Caco-2 (cell line): ENCODE results near the gene SS18L1. TPM values are rescaled to one million over a fixed set of nuclear protein-coding genes. Genes with fewer than 3 reads are reported as not detected.

Source experiments
- BruUV-seq: library from RNA; stranded (reverse); fragments of 400-500 nt; replicated peaks from 2 replicates; lab custom pipeline; 2021; lab: Mats Ljungman, UMichigan
- CTCF ChIA-PET: fragments of 300-600 bp; sonication (Branson Sonifier 250); formaldehyde crosslinking; loops from one replicate; lab custom pipeline; 2022; ENCODE audit warnings: antibody characterized with exemption; lab: Charles Lee
- POLR2A ChIA-PET: fragments of 300-600 bp; sonication (Branson Sonifier 250); formaldehyde crosslinking; loops from one replicate; lab custom pipeline; 2022; ENCODE audit warnings: antibody characterized with exemption; lab: Charles Lee
- DNase-seq, 2 experiments: peaks; one replicate each; pipeline versions ENCODE4 v3.0.0 to v3.0.0-alpha.2; 2020 to 2022
- H3K27me3 ChIP-seq: replicated peaks from 2 replicates; pipeline ENCODE4 v1.6.0; 2011; ENCODE audit warnings: low read length; ENCODE audit not compliant: control insufficient read depth, insufficient read depth
- H3K36me3 ChIP-seq: 2 replicates; pipeline ENCODE4 v1.5.1; 2011; ENCODE audit warnings: low read length; ENCODE audit not compliant: control insufficient read depth, insufficient read depth
- H3K4me1 ChIP-seq: fragments of 250-450 bp; sonication (Bioruptor Pico); 2 replicates; pipeline ENCODE4 v1.5.1; 2020; ENCODE audit warnings: mild to moderate bottlenecking
- H3K4me3 ChIP-seq: 2 replicates; pipeline ENCODE4 v1.5.1; 2011; ENCODE audit warnings: low read depth, mild to moderate bottlenecking, control low read depth, low read length
- H3K9me3 ChIP-seq: fragments of 250-450 bp; sonication (Bioruptor Pico); 2 replicates; pipeline ENCODE4 v1.5.1; 2020; ENCODE audit warnings: mild to moderate bottlenecking, moderate library complexity
- H3K27ac Mint-ChIP-seq: one replicate; pipeline ENCODE4 v1.8.0; 2022; ENCODE audit warnings: mixed read lengths; ENCODE audit not compliant: unreplicated experiment
- H3K27me3 Mint-ChIP-seq: one replicate; pipeline ENCODE4 v1.8.0; 2022; ENCODE audit warnings: mixed read lengths; ENCODE audit not compliant: insufficient read depth, unreplicated experiment
- H3K36me3 Mint-ChIP-seq: one replicate; pipeline ENCODE4 v1.8.0; 2022; ENCODE audit warnings: mild to moderate bottlenecking, mixed read lengths; ENCODE audit not compliant: insufficient read depth, unreplicated experiment
- H3K4me1 Mint-ChIP-seq: one replicate; pipeline ENCODE4 v1.8.0; 2022; ENCODE audit warnings: low read depth, mixed read lengths; ENCODE audit not compliant: unreplicated experiment
- H3K4me3 Mint-ChIP-seq: one replicate; pipeline ENCODE4 v1.8.0; 2022; ENCODE audit warnings: mild to moderate bottlenecking, moderate library complexity, mixed read lengths; ENCODE audit not compliant: unreplicated experiment
- H3K9me3 Mint-ChIP-seq: one replicate; pipeline ENCODE4 v1.8.0; 2022; ENCODE audit warnings: mixed read lengths; ENCODE audit not compliant: unreplicated experiment
- CTCF ChIP-seq, 2 experiments: fragments of 200-600 bp in 1 of 2; IDR thresholded peaks; 1 replicate in 1 of 2; 2 replicates in 1 of 2; pipeline versions ENCODE4 v1.5.1 to v1.8.0; 2011 to 2022; ENCODE audit warnings: antibody characterized with exemption in 1 of 2, control low read depth in 1 of 2, inconsistent platforms in 1 of 2, low read depth in 1 of 2, low read length in 1 of 2, mild to moderate bottlenecking in 1 of 2, moderate library complexity in 1 of 2; ENCODE audit not compliant: insufficient read depth in 1 of 2, severe bottlenecking in 1 of 2, unreplicated experiment in 1 of 2
- intact Hi-C: fragments of 100-400 bp; cut with micrococcal nuclease; formaldehyde crosslinking; loops from one replicate; pipeline ENCODE4 v1.10.0; 2022; ENCODE audit not compliant: unreplicated experiment
- total RNA-seq: library from RNA; stranded (reverse); gene quantifications from 2 replicates; pipeline ENCODE4 v1.2.3, GENCODE V29; 2022

Gene SS18L1
- total RNA-seq, 1 experiment from 2014 or later = 46.4 TPM

DNA sequence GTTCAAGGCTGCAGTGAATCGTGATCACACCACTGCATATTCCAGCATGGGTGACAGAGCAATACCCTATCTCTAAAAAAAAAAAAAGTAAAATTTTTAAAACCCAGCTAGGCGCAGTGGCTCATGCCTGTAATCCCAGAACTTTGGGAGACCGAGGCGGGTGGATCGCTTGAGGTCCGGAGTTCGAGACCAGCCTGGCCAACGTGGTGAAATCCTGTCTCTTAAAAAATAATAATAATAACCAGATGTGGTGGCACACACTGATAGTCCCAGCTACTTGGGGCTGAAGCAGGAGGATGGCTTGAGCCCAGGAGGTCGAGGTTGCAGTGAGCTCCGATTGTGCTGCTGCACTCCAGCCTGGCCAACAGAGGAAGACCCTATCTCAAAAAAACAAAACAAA, 52.7 kb downstream of the SS18L1 start:
- H3K36me3 ChIP-seq = peaks cover 6% of the 10 kb centered on the region
- Mint-ChIP-seq H3K36me3 (peaks cover 73% of the 10 kb centered on the region), H3K4me3 (no peak overlapping the region), H3K9me3 (no peaks in the 10 kb centered on the region), H3K4me1 (no peaks in the 10 kb centered on the region), H3K27me3 (no peaks in the 10 kb centered on the region), H3K27ac (no peak overlapping the region)
- POLR2A ChIA-PET = no interaction called here
- no peak for TF ChIP-seq CTCF (IDR thresholded peaks at IDR 0.05; ENCODE audit: insufficient read depth in 1 of 2, low read depth in 1 of 2, low read length in 1 of 2, severe bottlenecking in 1 of 2, unreplicated experiment in 1 of 2)
- DNase-seq = no peak
- no peaks in the 10 kb centered on the region for H3K27me3 ChIP-seq
- intact Hi-C loops = no loop called here
- CTCF ChIA-PET = interaction anchor here (0.7 kb wide), 1 partner anchor 1986 kb away, joined by 3 read pairs; no protein-coding TSS in a partner anchor
- H3K4me1 ChIP-seq = no peaks in the 10 kb centered on the region
- no peak overlapping the region for H3K4me3 ChIP-seq
- no TSS peak for BruUV-seq
- no peaks in the 10 kb centered on the region for H3K9me3 ChIP-seq

GRCh38 chr20:62197311-62197710, 53.7 kb downstream of the SS18L1 start:
- no peak overlapping the region for H3K27ac Mint-ChIP-seq
- no peaks in the 10 kb centered on the region for H3K4me1 Mint-ChIP-seq
- H3K27me3 ChIP-seq = no peaks in the 10 kb centered on the region
- DNase-seq = no peak
- no peak overlapping the region for H3K4me3 ChIP-seq
- no peaks in the 10 kb centered on the region for H3K27me3 Mint-ChIP-seq
- no peaks in the 10 kb centered on the region for H3K4me1 ChIP-seq
- peaks cover 81% of the 10 kb centered on the region for H3K36me3 Mint-ChIP-seq
- ChIA-PET CTCF (no interaction called here), POLR2A (no interaction called here)
- TF ChIP-seq CTCF (IDR thresholded peaks at IDR 0.05; ENCODE audit: insufficient read depth in 1 of 2, low read depth in 1 of 2, low read length in 1 of 2, severe bottlenecking in 1 of 2, unreplicated experiment in 1 of 2) = no peak
- no TSS peak for BruUV-seq
- H3K36me3 ChIP-seq = peaks cover 7% of the 10 kb centered on the region
- intact Hi-C loops = no loop called here
- no peaks in the 10 kb centered on the region for H3K9me3 ChIP-seq
- no peak overlapping the region for H3K4me3 Mint-ChIP-seq
- no peaks in the 10 kb centered on the region for H3K9me3 Mint-ChIP-seq

DNA sequence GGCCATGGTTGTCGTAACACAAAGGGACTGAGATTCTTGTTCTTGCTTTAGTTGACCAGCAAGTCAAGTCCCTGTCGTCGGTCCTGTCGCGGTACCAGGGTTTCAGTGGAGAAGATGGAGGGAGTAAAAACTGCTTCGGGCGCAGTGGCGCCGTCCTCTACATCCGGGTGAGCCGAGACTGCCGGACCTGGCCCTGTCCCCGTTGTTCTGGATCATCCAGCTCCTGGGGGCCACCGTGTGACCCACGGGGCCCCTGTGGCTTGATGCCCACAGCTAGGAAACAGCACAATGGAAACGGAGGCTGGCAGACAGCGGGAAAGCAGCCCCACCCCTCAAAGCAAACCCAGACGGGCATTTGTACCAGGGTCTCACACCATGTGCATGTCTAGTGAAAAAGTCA, 54.2 kb downstream of the SS18L1 start:
- peaks cover 7% of the 10 kb centered on the region for H3K36me3 ChIP-seq
- POLR2A ChIA-PET = no interaction called here
- CTCF ChIA-PET = no interaction called here
- BruUV-seq = no TSS peak
- intact Hi-C loops = no loop called here
- Mint-ChIP-seq H3K4me3 (no peak overlapping the region), H3K36me3 (peaks cover 86% of the 10 kb centered on the region), H3K27me3 (no peaks in the 10 kb centered on the region), H3K27ac (no peak overlapping the region), H3K4me1 (no peaks in the 10 kb centered on the region), H3K9me3 (no peaks in the 10 kb centered on the region)
- no peaks in the 10 kb centered on the region for H3K4me1 ChIP-seq
- no peak for DNase-seq
- no peak for TF ChIP-seq CTCF (IDR thresholded peaks at IDR 0.05; ENCODE audit: insufficient read depth in 1 of 2, low read depth in 1 of 2, low read length in 1 of 2, severe bottlenecking in 1 of 2, unreplicated experiment in 1 of 2)
- H3K4me3 ChIP-seq = no peak overlapping the region
- no peaks in the 10 kb centered on the region for H3K27me3 ChIP-seq
- no peaks in the 10 kb centered on the region for H3K9me3 ChIP-seq
